PC-3 (cell line): Measurements from ENCODE around the gene LRRFIP1. TPM values are rescaled to one million over a fixed set of nuclear protein-coding genes. Genes with fewer than 3 reads are reported as not detected.

Experiments
- ATAC-seq: fragments of 200-7000 bp; cut with Tn5 transposase; 2 replicates; pipeline ENCODE4 v1.9.1; 2020; ENCODE audit warnings: mild to moderate bottlenecking, moderate library complexity
- BruUV-seq: library from RNA; stranded (reverse); fragments of 400-500 nt; replicated peaks from 2 replicates; lab custom pipeline; 2021; lab: Mats Ljungman, UMichigan
- CTCF ChIA-PET: fragments of 300-600 bp; sonication (Branson Sonifier 250); formaldehyde crosslinking; loops from one replicate; lab custom pipeline; 2022; ENCODE audit warnings: antibody characterized with exemption; lab: Charles Lee
- POLR2A ChIA-PET: fragments of 300-600 bp; sonication (Branson Sonifier 250); formaldehyde crosslinking; loops from one replicate; lab custom pipeline; 2022; ENCODE audit warnings: antibody characterized with exemption; ENCODE audit not compliant: unreplicated experiment; lab: Charles Lee
- DNase-seq: peaks from one replicate; pipeline ENCODE4 v3.0.0-alpha.2; 2015
- H2AFZ ChIP-seq: fragments of 300-600 bp; sonication (generic); 2 replicates; pipeline ENCODE4 v1.6.0; 2016; ENCODE audit warnings: antibody characterized with exemption, low read length
- H3F3A ChIP-seq: fragments of 300-600 bp; sonication (generic); one replicate; pipeline ENCODE4 v1.6.0; 2017; ENCODE audit warnings: antibody characterized with exemption, low read length, control low read depth, mild to moderate bottlenecking; ENCODE audit not compliant: unreplicated experiment
- H3K27ac ChIP-seq: fragments of 300-600 bp; sonication (generic); 2 replicates; pipeline ENCODE4 v1.5.1; 2016; ENCODE audit warnings: mild to moderate bottlenecking, low read length
- H3K27me3 ChIP-seq: fragments of 300-600 bp; sonication (generic); 2 replicates; pipeline ENCODE4 v1.6.1; 2016; ENCODE audit warnings: low read length, mixed read lengths
- H3K36me3 ChIP-seq: fragments of 300-600 bp; sonication (generic); 2 replicates; pipeline ENCODE4 v1.6.1; 2016; ENCODE audit warnings: low read depth, mixed run types, low read length, mixed read lengths
- H3K4me1 ChIP-seq: fragments of 300-600 bp; sonication (generic); 2 replicates; pipeline ENCODE4 v1.5.1; 2016; ENCODE audit warnings: low read length; ENCODE audit not compliant: insufficient read depth
- H3K4me2 ChIP-seq: fragments of 300-600 bp; sonication (generic); 2 replicates; pipeline ENCODE4 v1.6.0; 2016; ENCODE audit warnings: low read length
- H3K4me3 ChIP-seq: fragments of 300-600 bp; sonication (generic); 2 replicates; pipeline ENCODE4 v1.5.1; 2016; ENCODE audit warnings: mild to moderate bottlenecking, low read length, mixed read lengths
- H3K79me2 ChIP-seq: fragments of 300-600 bp; sonication (generic); 2 replicates; pipeline ENCODE4 v1.6.1; 2017; ENCODE audit warnings: low read length, mixed read lengths
- H3K9ac ChIP-seq: fragments of 300-600 bp; sonication (generic); 2 replicates; pipeline ENCODE4 v1.6.0; 2016; ENCODE audit warnings: mild to moderate bottlenecking, low read length
- H3K9me2 ChIP-seq: fragments of 300-600 bp; sonication (generic); replicated peaks from 2 replicates; pipeline ENCODE4 v1.6.1; 2016; ENCODE audit warnings: mixed run types, low read length, mixed read lengths
- H3K9me3 ChIP-seq: fragments of 300-600 bp; sonication (generic); 2 replicates; pipeline ENCODE4 v1.6.1; 2016; ENCODE audit warnings: low read length, mixed read lengths
- H4K20me1 ChIP-seq: fragments of 300-600 bp; sonication (generic); 2 replicates; pipeline ENCODE4 v1.6.1; 2016; ENCODE audit warnings: low read length, mixed read lengths
- EZH2 ChIP-seq: fragments of 300-600 bp; sonication (generic); IDR thresholded peaks from one replicate; pipeline ENCODE4 v1.6.1; 2017; ENCODE audit warnings: antibody characterized with exemption, mild to moderate bottlenecking, low read length; ENCODE audit not compliant: unreplicated experiment
- EZH2phosphoT487 ChIP-seq: fragments of 300-600 bp; sonication (generic); IDR thresholded peaks from 2 replicates; pipeline ENCODE4 v1.6.1; 2018; ENCODE audit warnings: mild to moderate bottlenecking, antibody characterized with exemption, low read length, borderline replicate concordance
- intact Hi-C: fragments of 100-400 bp; cut with micrococcal nuclease; formaldehyde crosslinking; loops from 2 replicates; pipeline ENCODE4 v1.9.0; 2023
- total RNA-seq: library from RNA; depleted of rRNA; stranded (reverse); fragments of >200 nt; gene quantifications from 2 replicates; pipeline ENCODE4 v1.2.3, GENCODE V29; 2014
- TF ChIP-seq, protein P1 (sequence below): fragments of 300-600 bp; sonication (generic); conservative IDR thresholded peaks from 2 replicates; pipeline ENCODE4 v1.5.1; 2017; ENCODE audit warnings: antibody characterized with exemption, low read depth, mild to moderate bottlenecking, low read length

Gene LRRFIP1
- total RNA-seq, 1 experiment from 2014 or later: 87.8 TPM

DNA sequence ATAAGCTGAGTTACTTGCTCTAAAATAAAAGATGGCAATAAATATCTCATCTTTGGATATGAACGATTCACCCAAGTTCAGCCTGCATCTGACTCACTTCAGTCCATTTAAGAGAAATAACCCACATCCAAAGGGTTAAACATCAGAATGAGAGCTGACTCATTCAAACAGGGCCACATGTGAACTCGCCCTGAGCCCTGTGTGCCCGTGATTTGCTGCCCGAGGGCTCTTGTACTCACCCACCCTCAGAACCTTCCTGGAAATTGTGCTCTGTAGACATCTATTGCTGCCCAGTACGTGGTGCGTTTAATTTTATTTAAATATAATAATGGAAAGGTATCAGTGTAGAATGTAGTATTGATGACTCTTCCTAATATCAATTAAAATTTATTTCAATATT is 104.3 kb downstream of the LRRFIP1 start:
- Histone ChIP-seq H3F3A (no peaks in the 10 kb centered on the region), H3K4me2 (peak overlapping the region; percentile 40), H4K20me1 (peaks cover 4% of the 10 kb centered on the region; the same call in 1 of the 2 replicates), H3K4me3 (no peak overlapping the region), H3K36me3 (peaks cover 11% of the 10 kb centered on the region; the same call in 1 of the 2 replicates), H3K4me1 (peaks cover 27% of the 10 kb centered on the region), H3K79me2 (peaks cover 80% of the 10 kb centered on the region), H3K27me3 (no peaks in the 10 kb centered on the region), H3K9me3 (no peaks in the 10 kb centered on the region), H3K27ac (no peak overlapping the region), H3K9ac (no peak overlapping the region), H3K9me2 (no peaks in the 10 kb centered on the region), H2AFZ (no peak overlapping the region)
- intact Hi-C loops: loop anchor here (2.0 to 10.0 kb wide), 2 partner anchors 17 to 127 kb away; no protein-coding TSS in a partner anchor
- DNase-seq: peak; percentile 73
- ChIA-PET POLR2A (interaction anchor here (0.5 to 0.7 kb wide), 2 partner anchors 16 to 37 kb away, joined by 3 read pairs; no protein-coding TSS in a partner anchor), CTCF (no interaction called here)
- TF ChIP-seq EZH2 (no peak), EZH2phosphoT487 (no peak)
- TF ChIP-seq, protein P1, sequence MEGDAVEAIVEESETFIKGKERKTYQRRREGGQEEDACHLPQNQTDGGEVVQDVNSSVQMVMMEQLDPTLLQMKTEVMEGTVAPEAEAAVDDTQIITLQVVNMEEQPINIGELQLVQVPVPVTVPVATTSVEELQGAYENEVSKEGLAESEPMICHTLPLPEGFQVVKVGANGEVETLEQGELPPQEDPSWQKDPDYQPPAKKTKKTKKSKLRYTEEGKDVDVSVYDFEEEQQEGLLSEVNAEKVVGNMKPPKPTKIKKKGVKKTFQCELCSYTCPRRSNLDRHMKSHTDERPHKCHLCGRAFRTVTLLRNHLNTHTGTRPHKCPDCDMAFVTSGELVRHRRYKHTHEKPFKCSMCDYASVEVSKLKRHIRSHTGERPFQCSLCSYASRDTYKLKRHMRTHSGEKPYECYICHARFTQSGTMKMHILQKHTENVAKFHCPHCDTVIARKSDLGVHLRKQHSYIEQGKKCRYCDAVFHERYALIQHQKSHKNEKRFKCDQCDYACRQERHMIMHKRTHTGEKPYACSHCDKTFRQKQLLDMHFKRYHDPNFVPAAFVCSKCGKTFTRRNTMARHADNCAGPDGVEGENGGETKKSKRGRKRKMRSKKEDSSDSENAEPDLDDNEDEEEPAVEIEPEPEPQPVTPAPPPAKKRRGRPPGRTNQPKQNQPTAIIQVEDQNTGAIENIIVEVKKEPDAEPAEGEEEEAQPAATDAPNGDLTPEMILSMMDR: no peak
- peak; percentile 62 for ATAC-seq
- BruUV-seq: no TSS peak

DNA sequence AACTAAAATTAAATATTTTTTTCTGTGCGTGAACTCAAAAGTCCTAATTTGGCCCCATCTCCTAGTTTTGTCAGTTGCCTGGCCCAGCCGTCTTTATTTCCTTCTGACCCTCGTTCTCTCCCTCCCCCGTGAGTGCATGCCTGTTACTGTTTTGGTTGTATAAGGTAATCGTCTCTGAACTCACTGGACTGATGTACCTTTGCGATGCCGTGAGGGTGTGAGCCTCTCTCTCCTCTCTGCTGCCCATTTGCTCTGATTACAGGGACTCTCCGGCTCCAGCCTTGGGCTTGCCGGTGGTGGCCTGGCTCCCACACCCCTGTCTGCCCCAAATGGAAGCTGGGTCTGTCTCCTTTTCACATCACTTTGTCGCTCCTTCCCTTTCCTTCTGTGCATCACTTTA is 104.7 kb downstream of the LRRFIP1 start:
- Histone ChIP-seq H2AFZ (no peak overlapping the region), H3K27ac (no peak overlapping the region), H3K4me3 (no peak overlapping the region), H3K4me1 (peaks cover 27% of the 10 kb centered on the region), H3K9me3 (no peaks in the 10 kb centered on the region), H3K27me3 (no peaks in the 10 kb centered on the region), H3K79me2 (peaks cover 83% of the 10 kb centered on the region), H3K36me3 (peaks cover 11% of the 10 kb centered on the region; the same call in 1 of the 2 replicates), H4K20me1 (peaks cover 4% of the 10 kb centered on the region; the same call in 1 of the 2 replicates), H3F3A (no peaks in the 10 kb centered on the region), H3K9ac (no peak overlapping the region), H3K9me2 (no peaks in the 10 kb centered on the region), H3K4me2 (no peak overlapping the region)
- TF ChIP-seq, protein P1: no peak
- TF ChIP-seq EZH2phosphoT487: no peak
- no peak for TF ChIP-seq EZH2
- no peak for DNase-seq
- intact Hi-C loops: loop anchor here (10.0 kb wide), 1 partner anchor 127 kb away; no protein-coding TSS in a partner anchor
- CTCF ChIA-PET: no interaction called here
- BruUV-seq: no TSS peak
- no peak for ATAC-seq
- POLR2A ChIA-PET: interaction anchor here (0.5 kb wide), 1 partner anchor 37 kb away, joined by 3 read pairs; no protein-coding TSS in a partner anchor

DNA sequence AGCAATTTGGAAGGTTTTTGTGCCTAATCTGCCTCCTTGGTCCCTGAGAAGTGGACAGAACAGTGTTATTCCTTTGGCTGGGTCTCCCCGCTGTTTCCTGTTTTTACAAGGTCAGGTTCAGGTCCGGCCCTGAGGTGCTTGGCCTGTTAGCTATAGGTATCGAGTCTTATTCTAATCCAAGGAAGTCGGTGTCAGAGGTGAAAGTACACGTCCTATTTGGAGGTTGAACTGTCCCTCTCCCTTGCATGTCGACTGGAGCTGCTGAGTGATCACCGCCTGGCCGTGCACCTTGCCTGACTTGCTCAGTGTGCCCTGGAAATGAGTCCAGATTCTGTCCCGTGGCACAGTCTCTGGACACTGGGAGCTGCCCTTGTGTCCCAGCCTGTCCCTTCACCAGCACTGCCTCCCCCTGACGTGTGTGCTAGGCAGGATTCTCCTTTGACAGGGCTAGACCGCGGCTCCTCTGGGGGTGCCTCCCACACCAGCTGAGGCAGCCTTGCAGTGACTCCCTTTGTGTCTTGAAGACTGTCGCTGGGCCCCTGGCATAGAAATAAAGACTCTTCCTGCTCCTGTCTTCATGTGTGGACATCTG is 105.5 kb downstream of the LRRFIP1 start:
- H3K36me3 ChIP-seq: peaks cover 15% of the 10 kb centered on the region; the same call in 1 of the 2 replicates
- H2AFZ ChIP-seq: no peak overlapping the region
- no peak overlapping the region for H3K4me2 ChIP-seq
- no peaks in the 10 kb centered on the region for H3K27me3 ChIP-seq
- intact Hi-C loops: loop anchor here (10.0 kb wide), 1 partner anchor 128 kb away; no protein-coding TSS in a partner anchor
- H3K4me1 ChIP-seq: peaks cover 23% of the 10 kb centered on the region
- peaks cover 82% of the 10 kb centered on the region for H3K79me2 ChIP-seq
- CTCF ChIA-PET: no interaction called here
- H3K27ac ChIP-seq: no peak overlapping the region
- POLR2A ChIA-PET: no interaction called here
- DNase-seq: no peak
- no TSS peak for BruUV-seq
- H3K4me3 ChIP-seq: no peak overlapping the region
- no peaks in the 10 kb centered on the region for H3F3A ChIP-seq
- peaks cover 4% of the 10 kb centered on the region; the same call in 1 of the 2 replicates for H4K20me1 ChIP-seq
- TF ChIP-seq, protein P1: no peak
- TF ChIP-seq EZH2phosphoT487 (no peak), EZH2 (no peak)
- no peak overlapping the region for H3K9ac ChIP-seq
- no peaks in the 10 kb centered on the region for H3K9me3 ChIP-seq
- no peaks in the 10 kb centered on the region for H3K9me2 ChIP-seq
- peak; percentile 32 for ATAC-seq
